Activated naive CD4-positive, alpha-beta T cell treated with anti-CD3 and anti-CD28 coated beads, Interleukin-2, amount 50 U/mL, for 24 hours (primary cell): ENCODE results near the gene ANGPT4.

Source experiments
- H3K27ac Mint-ChIP-seq: one replicate; pipeline ENCODE4 v1.8.0; 2021; ENCODE audit warnings: mild to moderate bottlenecking, mixed read lengths
- H3K27me3 Mint-ChIP-seq: one replicate; pipeline ENCODE4 v1.8.0; 2021; ENCODE audit warnings: mixed read lengths
- H3K36me3 Mint-ChIP-seq: one replicate; pipeline ENCODE4 v1.8.0; 2021; ENCODE audit warnings: mixed read lengths
- H3K4me1 Mint-ChIP-seq: one replicate; pipeline ENCODE4 v1.8.0; 2021; ENCODE audit warnings: mixed read lengths
- H3K4me3 Mint-ChIP-seq: one replicate; pipeline ENCODE4 v1.8.0; 2021; ENCODE audit warnings: mild to moderate bottlenecking, mixed read lengths
- H3K9me3 Mint-ChIP-seq: one replicate; pipeline ENCODE4 v1.8.0; 2021; ENCODE audit warnings: mixed read lengths

Gene ANGPT4, protein sequence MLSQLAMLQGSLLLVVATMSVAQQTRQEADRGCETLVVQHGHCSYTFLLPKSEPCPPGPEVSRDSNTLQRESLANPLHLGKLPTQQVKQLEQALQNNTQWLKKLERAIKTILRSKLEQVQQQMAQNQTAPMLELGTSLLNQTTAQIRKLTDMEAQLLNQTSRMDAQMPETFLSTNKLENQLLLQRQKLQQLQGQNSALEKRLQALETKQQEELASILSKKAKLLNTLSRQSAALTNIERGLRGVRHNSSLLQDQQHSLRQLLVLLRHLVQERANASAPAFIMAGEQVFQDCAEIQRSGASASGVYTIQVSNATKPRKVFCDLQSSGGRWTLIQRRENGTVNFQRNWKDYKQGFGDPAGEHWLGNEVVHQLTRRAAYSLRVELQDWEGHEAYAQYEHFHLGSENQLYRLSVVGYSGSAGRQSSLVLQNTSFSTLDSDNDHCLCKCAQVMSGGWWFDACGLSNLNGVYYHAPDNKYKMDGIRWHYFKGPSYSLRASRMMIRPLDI

DNA sequence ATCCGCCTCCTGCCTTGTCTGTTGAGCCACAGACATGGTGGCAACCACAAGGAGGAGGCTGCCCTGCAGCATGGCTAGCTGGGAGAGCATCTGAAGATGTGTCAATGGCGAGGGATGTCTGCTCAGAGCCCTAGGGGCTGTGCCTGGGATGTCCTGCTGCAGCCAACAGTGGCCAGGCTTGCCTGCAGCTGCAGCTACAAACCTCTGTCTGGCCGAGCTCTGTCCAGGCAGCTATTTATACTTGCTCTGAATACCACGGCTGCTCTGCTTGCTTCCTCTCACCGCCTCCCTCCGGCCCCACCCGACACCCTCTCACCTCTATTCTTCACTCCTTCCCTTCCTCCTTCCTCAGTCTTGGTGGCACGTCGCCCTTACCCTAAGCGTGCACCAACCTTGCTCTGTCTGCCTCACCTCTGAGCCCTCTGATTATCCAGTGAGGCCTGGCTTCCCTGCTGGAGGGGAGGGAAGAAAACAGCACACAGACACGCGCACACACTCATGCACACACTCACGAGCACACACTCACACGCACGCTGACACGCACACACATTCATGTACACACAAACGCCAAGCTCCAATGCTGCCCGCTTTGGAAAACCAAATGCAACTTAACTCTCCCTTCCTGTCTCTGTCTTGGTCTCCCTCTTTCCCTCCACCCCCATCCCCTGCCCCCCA, at the start of gene ANGPT4:
Gene ANGPT4 (minus strand): TSS at position 210 of the 675 bp plus-strand sequence. CDS start 120 bp downstream, at position 90.
- H3K27ac Mint-ChIP-seq, result no peak within 1 kb of the TSS
- H3K4me3 Mint-ChIP-seq, result no peak within 1 kb of the TSS
- no peaks in the 10 kb centered on the region for H3K9me3 Mint-ChIP-seq
- no peaks in the 10 kb centered on the region for H3K27me3 Mint-ChIP-seq
- no peaks in the 10 kb centered on the region for H3K4me1 Mint-ChIP-seq
- H3K36me3 Mint-ChIP-seq, result no peaks in the 10 kb centered on the region

GRCh38 chr20:963795-964194, 47.7 kb upstream of the ANGPT4 start:
- no peaks in the 10 kb centered on the region for H3K36me3 Mint-ChIP-seq
- no peak overlapping the region for H3K27ac Mint-ChIP-seq
- H3K4me3 Mint-ChIP-seq, result no peak overlapping the region
- H3K27me3 Mint-ChIP-seq, result peaks cover 10% of the 10 kb centered on the region
- no peaks in the 10 kb centered on the region for H3K9me3 Mint-ChIP-seq
- no peaks in the 10 kb centered on the region for H3K4me1 Mint-ChIP-seq

- Mint-ChIP-seq H3K36me3 (no peaks in the 10 kb centered on the region), H3K27ac (no peak overlapping the region), H3K9me3 (no peaks in the 10 kb centered on the region), H3K27me3 (peaks cover 10% of the 10 kb centered on the region), H3K4me3 (no peak overlapping the region), H3K4me1 (no peaks in the 10 kb centered on the region)
Observed at GRCh38 chr20:962683-963082, 46.5 kb upstream of the ANGPT4 start.

DNA sequence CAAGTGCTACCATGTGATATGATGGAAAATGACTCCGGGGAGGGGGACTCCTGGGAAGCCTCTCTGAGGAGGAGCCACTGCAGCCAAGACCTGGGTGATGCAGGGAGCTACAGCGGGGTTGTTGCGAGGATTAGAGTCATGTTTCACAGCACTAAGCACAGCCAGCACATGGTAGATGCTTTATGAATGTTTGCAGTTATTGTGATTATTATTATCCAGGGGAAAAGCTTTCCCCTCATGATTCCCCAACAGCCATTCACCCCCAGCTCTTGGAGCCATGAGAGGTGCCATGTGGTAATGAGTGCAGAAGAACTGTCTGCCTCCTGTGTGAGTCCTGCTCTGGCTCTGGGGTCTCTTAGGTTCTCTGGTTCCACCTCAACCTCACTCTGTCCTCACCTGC, 46.1 kb upstream of the ANGPT4 start:
- H3K4me1 Mint-ChIP-seq, result no peaks in the 10 kb centered on the region
- H3K27me3 Mint-ChIP-seq, result peaks cover 10% of the 10 kb centered on the region

DNA sequence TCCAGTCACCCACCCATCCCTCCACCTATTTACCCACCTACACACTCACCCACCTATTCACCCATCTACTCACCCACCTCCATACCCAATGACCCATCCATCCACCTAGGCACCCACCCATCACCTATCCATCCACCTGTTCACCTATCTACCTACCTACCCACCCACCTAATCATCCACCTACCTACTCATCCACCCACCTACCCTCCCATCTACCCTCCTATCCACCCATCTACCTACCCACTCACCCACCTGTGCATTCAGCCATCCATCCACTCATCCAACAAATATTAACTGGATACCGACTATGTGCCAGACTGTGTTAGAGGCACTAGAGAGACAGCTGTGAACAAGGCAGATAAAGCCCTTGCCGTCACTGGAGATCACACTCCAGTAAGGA, 45.6 kb upstream of the ANGPT4 start:
- H3K27me3 Mint-ChIP-seq, result peaks cover 10% of the 10 kb centered on the region
- no peaks in the 10 kb centered on the region for H3K4me1 Mint-ChIP-seq
- no peaks in the 10 kb centered on the region for H3K36me3 Mint-ChIP-seq
- no peak overlapping the region for H3K4me3 Mint-ChIP-seq
- H3K9me3 Mint-ChIP-seq, result no peaks in the 10 kb centered on the region
- H3K27ac Mint-ChIP-seq, result no peak overlapping the region

More for the DNA sequence above, 46.1 kb upstream of the ANGPT4 start:
- no peaks in the 10 kb centered on the region for H3K36me3 Mint-ChIP-seq
- H3K4me3 Mint-ChIP-seq, result no peak overlapping the region
- H3K27ac Mint-ChIP-seq, result no peak overlapping the region
- H3K9me3 Mint-ChIP-seq, result no peaks in the 10 kb centered on the region

GRCh38 chr20:959996-960615, 44.0 kb upstream of the ANGPT4 start:
- no peak overlapping the region for H3K27ac Mint-ChIP-seq
- no peak overlapping the region for H3K4me3 Mint-ChIP-seq

DNA sequence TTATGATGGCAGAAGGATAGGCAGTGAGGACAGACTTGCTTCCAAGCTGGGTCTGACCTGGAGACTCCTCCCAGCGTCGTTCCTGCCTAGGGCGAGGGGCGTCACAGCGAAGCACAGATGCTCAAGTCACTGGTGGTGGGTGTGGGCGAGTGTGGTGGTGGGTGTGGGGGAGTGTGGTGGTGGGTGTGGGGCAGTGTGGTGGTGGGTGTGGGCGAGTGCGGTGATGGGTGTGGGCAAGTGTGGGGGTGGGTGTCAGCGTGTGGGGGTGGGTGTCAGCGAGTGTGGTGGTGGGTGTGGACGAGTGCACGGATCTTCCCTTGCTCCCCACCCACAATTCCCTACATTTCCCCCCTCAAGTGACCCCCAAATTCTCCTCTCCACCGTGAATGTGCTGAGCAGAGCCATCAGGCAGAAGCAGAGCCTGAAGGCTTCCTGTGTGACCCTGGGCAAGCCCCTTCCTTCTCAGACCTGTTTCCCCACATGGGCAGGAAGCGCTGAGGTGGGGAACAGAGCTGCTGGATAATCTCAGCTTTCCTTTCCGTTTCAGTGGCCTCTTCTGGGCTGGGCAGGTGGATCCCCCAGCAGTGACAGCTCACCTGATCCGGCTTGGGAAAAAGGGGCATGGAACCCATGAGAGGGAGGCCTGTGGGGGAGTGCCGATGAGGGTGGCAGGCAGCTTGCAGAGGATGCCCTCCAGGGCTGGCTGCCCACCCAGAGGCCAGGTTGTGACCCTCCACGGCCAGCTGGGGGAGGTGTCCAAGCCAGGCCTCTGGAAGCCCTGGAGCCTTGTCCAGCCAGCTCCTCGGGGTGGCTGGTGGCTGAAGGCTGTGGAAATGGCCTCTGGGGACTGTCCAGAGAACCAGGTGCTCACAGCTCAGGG, 43.0 kb upstream of the ANGPT4 start:
- H3K9me3 Mint-ChIP-seq, result no peaks in the 10 kb centered on the region
- H3K27me3 Mint-ChIP-seq, result peaks cover 17% of the 10 kb centered on the region
- no peak overlapping the region for H3K4me3 Mint-ChIP-seq
- H3K27ac Mint-ChIP-seq, result no peak overlapping the region
- H3K4me1 Mint-ChIP-seq, result no peaks in the 10 kb centered on the region
- H3K36me3 Mint-ChIP-seq, result no peaks in the 10 kb centered on the region

More at GRCh38 chr20:959996-960615, 44.0 kb upstream of the ANGPT4 start:
- no peaks in the 10 kb centered on the region for H3K9me3 Mint-ChIP-seq
- H3K27me3 Mint-ChIP-seq, result peaks cover 15% of the 10 kb centered on the region
- no peaks in the 10 kb centered on the region for H3K4me1 Mint-ChIP-seq
- H3K36me3 Mint-ChIP-seq, result no peaks in the 10 kb centered on the region

DNA sequence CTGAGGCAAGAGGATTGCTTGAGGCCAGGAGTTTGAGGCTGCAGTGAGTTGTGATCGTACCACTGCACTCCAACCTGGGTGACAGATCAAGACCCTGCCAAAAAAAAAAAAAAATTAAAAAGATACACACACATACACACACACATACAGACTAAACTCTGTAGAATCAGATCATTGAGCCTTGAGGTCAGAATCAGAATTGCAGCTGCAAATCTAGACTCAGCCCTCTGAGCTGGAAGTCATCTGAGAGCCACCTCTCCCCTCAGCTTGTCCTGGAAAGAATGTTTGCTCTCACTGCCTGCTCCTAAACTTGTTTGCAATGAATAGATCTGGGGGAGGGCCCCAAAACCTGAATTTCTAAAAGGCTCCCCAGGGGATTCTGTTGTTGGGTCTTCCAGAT, 41.4 kb upstream of the ANGPT4 start:
- Mint-ChIP-seq H3K4me3 (no peak overlapping the region), H3K27ac (no peak overlapping the region), H3K9me3 (no peaks in the 10 kb centered on the region), H3K4me1 (no peaks in the 10 kb centered on the region), H3K36me3 (no peaks in the 10 kb centered on the region), H3K27me3 (peaks cover 15% of the 10 kb centered on the region)

GRCh38 chr20:956330-956951, 40.3 kb upstream of the ANGPT4 start:
- no peaks in the 10 kb centered on the region for H3K36me3 Mint-ChIP-seq
- H3K4me1 Mint-ChIP-seq, result no peaks in the 10 kb centered on the region
- peaks cover 18% of the 10 kb centered on the region for H3K27me3 Mint-ChIP-seq

GRCh38 chr20:955656-956055, 39.5 kb upstream of the ANGPT4 start:
- no peak overlapping the region for H3K27ac Mint-ChIP-seq
- H3K9me3 Mint-ChIP-seq, result no peaks in the 10 kb centered on the region
- H3K27me3 Mint-ChIP-seq, result peaks cover 14% of the 10 kb centered on the region

More at GRCh38 chr20:956330-956951, 40.3 kb upstream of the ANGPT4 start:
- no peak overlapping the region for H3K27ac Mint-ChIP-seq
- no peak overlapping the region for H3K4me3 Mint-ChIP-seq
- no peaks in the 10 kb centered on the region for H3K9me3 Mint-ChIP-seq

DNA sequence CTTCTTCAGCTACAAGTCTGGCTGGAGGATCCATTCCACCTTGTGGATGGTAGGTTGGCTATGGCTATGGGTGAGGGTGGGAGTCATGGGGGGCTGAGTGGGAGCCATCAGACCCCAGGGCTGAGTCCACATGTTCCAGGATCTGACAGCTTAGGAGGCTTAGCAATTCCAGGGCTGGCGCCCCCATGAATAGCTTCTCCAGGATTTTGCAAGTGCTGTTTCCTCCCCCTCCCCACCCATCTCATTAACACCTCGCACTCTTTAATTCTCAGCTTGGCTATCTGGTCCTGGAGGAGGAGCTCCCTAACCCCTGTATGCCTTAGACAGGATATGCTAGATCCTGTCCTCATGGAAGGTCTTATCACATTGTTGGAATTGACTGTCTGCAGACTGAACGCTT, 39.0 kb upstream of the ANGPT4 start:
- Mint-ChIP-seq H3K4me1 (no peaks in the 10 kb centered on the region), H3K27ac (no peak overlapping the region), H3K9me3 (no peaks in the 10 kb centered on the region), H3K4me3 (no peak overlapping the region), H3K36me3 (no peaks in the 10 kb centered on the region), H3K27me3 (peaks cover 14% of the 10 kb centered on the region)

More at GRCh38 chr20:955656-956055, 39.5 kb upstream of the ANGPT4 start:
- H3K4me3 Mint-ChIP-seq, result no peak overlapping the region
- no peaks in the 10 kb centered on the region for H3K4me1 Mint-ChIP-seq
- H3K36me3 Mint-ChIP-seq, result no peaks in the 10 kb centered on the region

- Mint-ChIP-seq H3K4me1 (no peaks in the 10 kb centered on the region), H3K4me3 (no peak overlapping the region), H3K27ac (no peak overlapping the region), H3K36me3 (no peaks in the 10 kb centered on the region), H3K9me3 (no peaks in the 10 kb centered on the region), H3K27me3 (peaks cover 15% of the 10 kb centered on the region)
Observed at GRCh38 chr20:953742-954141, 37.6 kb upstream of the ANGPT4 start.

- Mint-ChIP-seq H3K27me3 (peaks cover 19% of the 10 kb centered on the region), H3K27ac (no peak overlapping the region), H3K4me3 (no peak overlapping the region), H3K9me3 (no peaks in the 10 kb centered on the region), H3K4me1 (no peaks in the 10 kb centered on the region), H3K36me3 (no peaks in the 10 kb centered on the region)
Observed at GRCh38 chr20:952196-952795, 36.2 kb upstream of the ANGPT4 start.

DNA sequence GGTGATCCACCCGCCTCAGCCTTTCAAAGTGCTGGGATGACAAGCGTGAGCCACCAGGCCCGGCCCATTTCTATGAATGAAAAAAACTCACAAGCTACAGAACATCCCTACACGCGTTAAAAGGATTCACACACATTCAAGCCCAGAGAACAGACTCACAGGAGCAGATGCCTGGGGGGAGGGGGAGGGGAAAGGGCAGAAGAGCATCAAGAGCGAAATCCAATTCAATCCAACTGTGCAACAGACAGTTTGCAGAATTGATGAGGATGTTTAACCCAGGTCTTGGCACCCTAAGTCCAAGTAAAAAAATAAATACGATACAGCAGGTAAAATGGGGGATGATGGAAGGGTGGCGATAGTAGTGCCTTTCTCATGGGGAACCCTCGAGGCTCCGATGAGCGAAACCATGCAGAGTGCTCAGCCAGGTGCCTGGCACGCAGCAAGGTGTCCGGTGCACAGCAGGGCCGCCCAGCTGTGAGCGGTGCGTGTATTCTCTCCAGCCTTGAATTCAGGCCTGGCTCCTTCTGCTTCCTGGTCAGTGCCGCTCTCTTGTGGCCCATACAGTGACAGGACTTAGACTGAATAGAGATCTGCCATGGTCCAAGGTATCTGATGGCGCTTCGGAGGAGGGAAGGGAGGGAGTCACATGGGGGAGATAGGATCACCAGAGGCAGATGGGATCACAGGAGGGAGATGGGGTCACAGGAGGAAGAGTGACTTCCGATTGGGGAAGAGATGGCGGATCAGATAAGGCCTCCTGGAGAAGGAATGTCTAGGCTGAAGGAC, 35.4 kb upstream of the ANGPT4 start:
- H3K4me1 Mint-ChIP-seq, result no peaks in the 10 kb centered on the region
- H3K9me3 Mint-ChIP-seq, result no peaks in the 10 kb centered on the region
- H3K36me3 Mint-ChIP-seq, result no peaks in the 10 kb centered on the region
- peaks cover 19% of the 10 kb centered on the region for H3K27me3 Mint-ChIP-seq
- H3K27ac Mint-ChIP-seq, result no peak overlapping the region
- no peak overlapping the region for H3K4me3 Mint-ChIP-seq
